GM18517 (cell line): Measurements from ENCODE around the gene PCDH10.
"Not testable (repeated sequence)": the region's sequence is repeated elsewhere in the genome, so short reads cannot be mapped to it uniquely, and the experiment has no call there.

Experiments used
- ATAC-seq: cut with Tn5 transposase; IDR thresholded peaks from one replicate; pipeline ENCODE4 v1.9.1; 2021; ENCODE audit warnings: mild to moderate bottlenecking, moderate library complexity; ENCODE audit not compliant: unreplicated experiment

PCDH10 gene

DNA sequence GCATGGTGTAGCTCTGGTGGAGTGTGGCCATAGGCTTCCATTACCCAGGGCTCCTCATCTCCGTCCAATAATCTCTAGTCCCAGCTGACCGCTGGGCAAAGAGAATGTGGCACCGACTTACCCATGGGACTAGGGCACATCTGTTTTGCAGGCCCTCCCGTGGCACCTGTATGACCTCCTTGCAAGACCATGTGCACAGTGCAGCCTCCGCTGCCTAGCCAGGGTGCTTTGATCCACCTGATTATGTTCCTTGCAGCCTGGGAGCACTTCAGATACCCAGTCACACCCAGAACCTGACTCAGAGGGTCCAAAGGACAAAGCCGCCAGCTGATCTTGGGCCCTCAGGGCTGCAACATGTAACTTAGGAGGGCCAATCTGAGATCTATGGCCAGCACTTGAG lies 84.8 kb downstream of the PCDH10 start:
- ATAC-seq = no peak

DNA sequence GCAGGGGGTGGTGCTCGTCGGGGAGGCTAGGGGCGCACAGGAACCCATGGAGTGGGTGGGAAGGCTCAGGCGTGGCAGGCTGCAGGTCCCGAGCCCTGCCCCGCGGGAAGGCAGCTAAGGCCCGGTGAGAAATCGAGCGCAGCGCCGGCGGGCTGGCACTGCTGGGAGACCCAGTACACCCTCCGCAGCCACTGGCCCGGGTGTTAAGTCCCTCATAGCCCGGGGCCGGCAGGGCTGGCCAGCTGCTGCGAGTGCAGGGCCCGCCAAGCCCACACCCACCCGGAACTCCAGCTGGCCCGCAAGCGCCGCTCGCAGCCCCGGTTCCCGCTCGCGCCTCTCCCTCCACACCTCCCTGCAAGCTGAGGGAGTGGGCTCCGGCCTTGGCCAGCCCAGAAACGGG lies 91.4 kb downstream of the PCDH10 start:
- ATAC-seq = not testable (repeated sequence)
